MCF 10A (cell line): ENCODE results near the gene C9orf50. TPM values are rescaled to one million over a fixed set of nuclear protein-coding genes. Genes with fewer than 3 reads are reported as not detected.

Experiments used
- BruUV-seq: library from RNA; stranded (reverse); fragments of 400-500 nt; replicated peaks from 2 replicates; lab custom pipeline; 2021; lab: Mats Ljungman, UMichigan
- CTCF ChIA-PET: fragments of 300-600 bp; sonication (Branson Sonifier 250); formaldehyde crosslinking; extraction: SDS; loops from one replicate; lab custom pipeline; 2021; ENCODE audit warnings: antibody characterized with exemption, inconsistent platforms; lab: Yijun Ruan, JAX
- POLR2A ChIA-PET: fragments of 300-600, 350-650 bp; sonication (Branson Sonifier 250); formaldehyde crosslinking; extraction: SDS; loops from one replicate; lab custom pipeline; 2020; ENCODE audit warnings: antibody characterized with exemption, inconsistent platforms; lab: Yijun Ruan, JAX
- DNase-seq: peaks from one replicate; pipeline ENCODE4 v3.0.0-alpha.2; 2018; ENCODE audit not compliant: unreplicated experiment
- H3K27ac Mint-ChIP-seq: one replicate; pipeline ENCODE4 v1.8.0; 2022; ENCODE audit warnings: mild to moderate bottlenecking, low read depth, mixed read lengths; ENCODE audit not compliant: unreplicated experiment
- H3K27me3 Mint-ChIP-seq: one replicate; pipeline ENCODE4 v1.8.0; 2022; ENCODE audit warnings: mixed read lengths; ENCODE audit not compliant: insufficient read depth, unreplicated experiment
- H3K36me3 Mint-ChIP-seq: one replicate; pipeline ENCODE4 v1.8.0; 2022; ENCODE audit warnings: mild to moderate bottlenecking, moderate library complexity, mixed read lengths; ENCODE audit not compliant: insufficient read depth, unreplicated experiment
- H3K4me1 Mint-ChIP-seq: one replicate; pipeline ENCODE4 v1.8.0; 2022; ENCODE audit warnings: mixed read lengths; ENCODE audit not compliant: insufficient read depth, unreplicated experiment
- H3K4me3 Mint-ChIP-seq: one replicate; pipeline ENCODE4 v1.8.0; 2022; ENCODE audit warnings: mild to moderate bottlenecking, moderate library complexity, mixed read lengths; ENCODE audit not compliant: unreplicated experiment
- H3K9me3 Mint-ChIP-seq: one replicate; pipeline ENCODE4 v1.8.0; 2022; ENCODE audit warnings: mixed read lengths; ENCODE audit not compliant: unreplicated experiment
- CTCF ChIP-seq: fragments of 200-600 bp; IDR thresholded peaks from one replicate; pipeline ENCODE4 v1.8.0; 2022; ENCODE audit warnings: antibody characterized with exemption, mild to moderate bottlenecking; ENCODE audit not compliant: unreplicated experiment
- intact Hi-C: fragments of 100-400 bp; cut with micrococcal nuclease; formaldehyde crosslinking; loops from 2 replicates; pipeline ENCODE4 v1.14.1; 2022
- total RNA-seq: library from RNA; stranded (reverse); gene quantifications from 2 replicates; pipeline ENCODE4 v1.2.3, GENCODE V29; 2022

The C9orf50 gene
- total RNA-seq, 1 experiment from 2014 or later, result not detected

GRCh38 chr9:129641750-129642585, 21.1 kb upstream of the C9orf50 start, which contains the start of gene ASB6:
Gene ASB6, minus strand, starts transcription at chr9:129642151. Its CDS starts 152 bp downstream, at chr9:129641999.
- peak within 1 kb of the TSS; percentile 87 for H3K4me3 Mint-ChIP-seq
- peaks cover 12% of the 10 kb centered on the region for H3K4me1 Mint-ChIP-seq
- POLR2A ChIA-PET, result interaction anchor here (0.7 to 6.5 kb wide), 14 partner anchors 13 to 475 kb away, joined by 3 to 55 read pairs (median 4); partner anchors contain the start of genes C9orf78, NTMT1, PTGES and USP20
- H3K36me3 Mint-ChIP-seq, result peaks cover 10% of the 10 kb centered on the region
- peak; percentile 93 for DNase-seq
- intact Hi-C loops, result loop anchor here (1.0 kb wide), 2 partner anchors 95 to 141 kb away; no protein-coding TSS in a partner anchor
- no peaks in the 10 kb centered on the region for H3K27me3 Mint-ChIP-seq
- H3K27ac Mint-ChIP-seq, result peak within 1 kb of the TSS; percentile 79
- BruUV-seq, result no TSS peak
- CTCF ChIA-PET, result interaction anchor here (0.6 to 6.0 kb wide), 17 partner anchors 8 to 512 kb away, joined by 3 to 45 read pairs (median 4); no protein-coding TSS in a partner anchor
- H3K9me3 Mint-ChIP-seq, result no peaks in the 10 kb centered on the region
- peak; percentile 97 for TF ChIP-seq CTCF

- peak overlapping the region; percentile 79 for H3K27ac Mint-ChIP-seq
- no peaks in the 10 kb centered on the region for H3K27me3 Mint-ChIP-seq
- CTCF ChIA-PET, result interaction anchor here (0.6 to 6.0 kb wide), 16 partner anchors 11 to 498 kb away, joined by 3 to 45 read pairs (median 4); no protein-coding TSS in a partner anchor
- peaks cover 10% of the 10 kb centered on the region for H3K36me3 Mint-ChIP-seq
- intact Hi-C loops, result no loop called here
- peaks cover 8% of the 10 kb centered on the region for H3K4me1 Mint-ChIP-seq
- TSS peak; percentile 14 for BruUV-seq
- TF ChIP-seq CTCF, result no peak
- no peaks in the 10 kb centered on the region for H3K9me3 Mint-ChIP-seq
- H3K4me3 Mint-ChIP-seq, result peak overlapping the region; percentile 87
- no peak for DNase-seq
- POLR2A ChIA-PET, result interaction anchor here (0.7 to 6.5 kb wide), 10 partner anchors 12 to 500 kb away, joined by 3 to 55 read pairs (median 4); partner anchors contain the start of gene NTMT1
Measured at GRCh38 chr9:129640871-129641749, 20.2 kb upstream of the C9orf50 start.

- intact Hi-C loops, result no loop called here
- no peak for TF ChIP-seq CTCF
- peak overlapping the region; percentile 87 for H3K4me3 Mint-ChIP-seq
- no TSS peak for BruUV-seq
- no peaks in the 10 kb centered on the region for H3K9me3 Mint-ChIP-seq
- DNase-seq, result peak; percentile 39
- H3K36me3 Mint-ChIP-seq, result peaks cover 18% of the 10 kb centered on the region
- H3K27ac Mint-ChIP-seq, result no peak overlapping the region
- H3K4me1 Mint-ChIP-seq, result peaks cover 8% of the 10 kb centered on the region
- ChIA-PET CTCF (interaction anchor here (0.5 to 6.0 kb wide), 18 partner anchors 10 to 1319 kb away, joined by 3 to 45 read pairs (median 3); no protein-coding TSS in a partner anchor), POLR2A (interaction anchor here (0.5 to 6.5 kb wide), 10 partner anchors 12 to 510 kb away, joined by 3 to 55 read pairs (median 4); partner anchors contain the start of gene NTMT1)
- no peaks in the 10 kb centered on the region for H3K27me3 Mint-ChIP-seq
Measured at GRCh38 chr9:129640086-129640870, 19.4 kb upstream of the C9orf50 start.
